SKM-1 (cell line): ENCODE results near the gene ZCCHC13.
"Not testable (repeated sequence)": the region's sequence is repeated elsewhere in the genome, so short reads cannot be mapped to it uniquely, and the experiment has no call there.

ENCODE experiments used
- DNase-seq: peaks from one replicate; lab custom pipeline; 2025; ENCODE audit not compliant: unreplicated experiment; lab: John Stamatoyannopoulos, UW

ZCCHC13 gene

DNA sequence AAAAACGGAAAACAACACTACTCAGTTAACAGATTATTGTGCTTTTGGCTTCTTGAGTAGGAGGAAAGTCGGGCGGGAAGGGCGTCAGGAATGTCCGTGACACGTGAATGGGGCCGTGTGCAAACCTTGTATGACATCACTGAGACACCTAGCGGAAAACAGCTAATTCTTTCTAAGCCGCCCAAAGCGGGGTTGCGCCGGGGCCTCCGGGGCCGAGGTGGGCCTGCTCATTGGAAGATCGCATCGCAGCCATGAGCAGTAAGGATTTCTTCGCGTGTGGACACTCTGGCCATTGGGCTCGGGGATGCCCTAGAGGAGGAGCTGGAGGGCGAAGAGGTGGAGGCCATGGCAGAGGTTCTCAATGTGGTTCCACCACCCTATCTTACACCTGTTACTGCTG is at the start of gene ZCCHC13:
TSS of gene ZCCHC13 (plus strand) at position 165 of the 400 bp plus-strand sequence. CDS start at position 252, 87 bp downstream.
- DNase-seq, result no peak

- not testable (repeated sequence) for DNase-seq
These were observed 45.9 kb upstream of the ZCCHC13 start for GRCh38 chrX:74258111-74258510.

DNA sequence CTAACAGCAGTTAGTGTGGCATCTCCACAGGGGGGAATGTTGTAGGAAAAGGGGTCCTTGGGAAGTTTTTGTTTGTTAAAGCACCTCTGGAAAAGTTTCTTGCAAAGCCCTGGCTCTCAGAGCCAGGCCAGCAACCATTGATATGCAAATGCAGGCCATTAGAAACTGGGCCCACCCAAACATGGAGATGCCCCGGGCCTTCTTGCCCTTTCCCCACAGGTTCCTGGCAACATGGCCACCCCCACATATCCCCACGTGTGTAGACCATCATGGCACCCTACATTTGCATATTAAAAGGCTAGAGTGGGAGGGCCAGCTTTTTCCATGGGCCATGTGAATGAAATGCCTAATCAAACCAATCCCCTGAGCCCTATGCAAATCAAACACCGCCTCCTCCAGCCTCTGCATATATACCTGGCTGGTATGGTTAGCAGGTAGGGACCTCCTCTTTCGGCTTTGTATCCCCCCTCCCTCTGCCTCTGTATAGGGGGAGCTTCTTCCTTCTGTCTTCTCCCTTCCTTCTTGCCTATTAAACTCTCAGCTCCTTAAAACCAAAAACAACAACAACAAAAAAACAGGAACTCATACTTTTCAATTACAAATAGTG is 44.0 kb upstream of the ZCCHC13 start:
- DNase-seq, result no peak

DNA sequence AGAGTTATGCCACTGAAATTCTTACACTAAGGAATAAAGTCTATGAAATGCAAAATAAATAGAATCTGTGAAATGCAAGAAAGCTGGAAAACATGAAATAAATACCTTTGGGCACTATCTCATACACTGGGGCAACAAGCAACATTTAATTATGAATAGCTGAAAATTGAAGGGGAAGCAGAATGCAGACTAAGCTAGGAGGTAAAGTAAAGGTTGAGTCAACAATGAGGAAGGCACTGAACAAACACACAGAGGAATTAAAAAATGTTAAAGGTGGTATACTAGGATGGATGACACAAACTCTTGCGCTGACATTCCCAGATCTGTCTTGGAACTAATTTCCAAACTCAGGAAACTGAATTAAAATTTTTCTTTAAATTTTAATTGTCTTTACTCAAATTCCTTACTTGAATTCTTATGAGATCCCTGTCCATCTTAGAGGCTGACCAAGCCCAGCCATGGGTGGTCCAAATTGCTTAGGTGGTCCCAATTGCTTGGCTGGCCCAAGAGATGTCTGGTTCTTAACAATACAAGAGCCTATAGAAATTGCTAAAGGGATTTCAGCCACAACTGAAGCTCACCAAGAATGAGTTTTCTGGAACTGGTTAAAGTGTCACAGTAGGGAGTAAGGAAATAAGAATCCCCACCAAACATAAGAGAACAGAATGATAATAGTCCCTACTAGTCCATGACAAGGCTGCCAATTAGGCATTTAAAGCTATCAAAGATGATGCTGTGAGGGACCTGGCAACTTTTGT is 41.3 kb upstream of the ZCCHC13 start:
- DNase-seq, result no peak

DNA sequence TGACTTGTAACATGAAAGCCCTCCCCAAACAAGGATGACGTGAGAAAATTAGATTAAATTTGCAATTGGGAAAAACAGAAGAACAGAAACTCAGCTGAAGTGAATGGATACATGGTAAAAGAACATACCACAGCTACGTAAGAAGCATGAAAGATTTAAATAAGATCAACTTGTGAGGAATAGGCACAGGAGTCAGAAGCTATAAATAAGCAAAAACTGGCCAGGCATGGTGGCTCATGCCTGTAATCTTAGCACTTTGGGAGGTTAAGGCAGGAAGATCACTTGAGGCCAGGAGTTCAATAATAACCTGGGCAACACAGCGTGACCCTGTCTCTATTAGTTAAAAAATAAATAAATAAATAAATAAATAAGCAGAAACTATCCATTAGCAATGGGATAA is 33.6 kb upstream of the ZCCHC13 start:
- no peak for DNase-seq

GRCh38 chrX:74272230-74272629 is 31.8 kb upstream of the ZCCHC13 start:
- DNase-seq, result no peak

GRCh38 chrX:74274516-74274915 is 29.5 kb upstream of the ZCCHC13 start:
- no peak for DNase-seq

DNA sequence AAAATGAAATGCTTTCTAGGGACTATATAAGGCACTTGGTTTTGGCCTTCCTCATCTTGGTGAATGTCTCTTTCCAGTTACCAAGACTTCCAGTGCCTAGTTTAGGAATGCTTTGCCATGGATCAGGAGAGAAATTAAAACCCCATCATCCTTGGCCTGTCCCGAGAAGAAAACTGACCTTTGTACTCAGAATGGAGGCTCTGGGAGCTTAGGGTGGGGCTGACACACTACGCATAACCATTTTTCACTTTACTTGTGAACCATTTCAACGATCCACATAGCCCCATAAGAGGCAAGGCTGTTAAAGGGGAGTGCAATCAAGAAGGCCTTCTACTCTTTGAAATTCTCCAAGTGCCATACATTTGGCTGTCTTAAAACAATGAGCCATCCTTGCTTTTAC is 26.7 kb upstream of the ZCCHC13 start:
- DNase-seq, result no peak

DNA sequence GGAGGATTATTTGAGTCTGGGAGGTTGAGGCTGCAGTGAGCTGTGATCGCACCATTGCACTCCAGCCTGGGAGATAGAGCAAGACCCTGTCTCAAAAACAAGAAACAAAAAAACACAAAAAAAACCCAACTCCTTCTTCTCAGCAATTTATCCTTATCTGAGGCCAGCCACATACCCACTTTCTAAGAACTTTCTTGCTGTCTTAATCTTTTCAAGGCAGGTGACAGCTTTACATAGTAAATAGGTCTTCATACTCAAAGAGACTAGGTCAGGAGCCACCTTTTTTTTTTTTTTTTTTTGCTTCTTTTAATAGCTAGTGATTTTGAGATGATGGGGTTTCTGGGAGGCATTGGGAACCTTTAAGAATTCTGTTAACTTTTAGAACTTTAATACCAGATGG is 26.1 kb upstream of the ZCCHC13 start:
- DNase-seq, result no peak

- no peak for DNase-seq
These were observed 23.2 kb upstream of the ZCCHC13 start for GRCh38 chrX:74280759-74281158.

DNA sequence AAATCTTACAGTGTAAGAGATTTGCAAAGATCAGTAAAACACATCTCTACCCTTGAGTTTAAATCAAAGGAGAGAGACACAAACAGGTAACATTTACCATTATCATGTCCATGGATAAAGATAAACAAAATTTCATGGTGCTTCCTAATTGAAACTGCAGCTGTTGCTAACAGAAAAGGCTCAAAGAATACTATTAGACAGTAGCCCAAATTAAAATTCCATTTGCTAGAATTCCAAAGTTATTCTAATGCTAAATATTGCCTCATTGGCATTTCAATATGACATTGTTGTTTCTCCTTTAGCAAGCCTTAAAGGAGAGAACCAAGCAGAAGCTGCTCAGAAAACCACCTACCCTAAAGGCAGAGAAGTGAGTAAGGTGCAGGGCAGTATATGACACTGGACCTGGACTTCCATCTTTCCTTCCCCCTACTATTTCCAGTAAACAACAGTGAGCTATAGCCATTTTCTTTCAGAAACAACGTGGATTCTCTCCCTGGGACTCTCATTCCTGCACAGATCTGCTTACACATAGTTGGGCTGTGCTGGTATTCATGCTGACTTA is 19.5 kb upstream of the ZCCHC13 start:
- DNase-seq, result no peak

GRCh38 chrX:74286950-74287740 is 16.8 kb upstream of the ZCCHC13 start:
- DNase-seq, result no peak

DNA sequence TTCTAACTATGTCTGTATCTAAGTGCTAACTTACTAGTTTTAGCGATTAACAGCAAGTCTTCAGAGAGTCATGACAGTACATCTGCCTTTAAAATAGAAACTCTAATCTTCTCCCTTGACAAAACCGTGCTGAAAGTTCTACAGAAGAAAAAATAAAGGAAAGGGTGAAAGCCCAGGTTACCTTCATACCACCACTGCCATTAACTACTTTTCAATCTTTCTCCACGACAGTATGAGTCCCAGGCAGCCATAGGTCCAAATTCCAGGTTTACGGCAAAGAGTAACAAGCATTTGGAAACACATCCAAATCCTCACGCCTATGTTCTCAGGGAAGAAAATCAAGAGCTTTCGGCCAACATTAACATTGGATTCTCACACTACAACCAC is 12.4 kb upstream of the ZCCHC13 start:
- DNase-seq, result no peak

- peak; percentile 83 for DNase-seq
These were observed 11.8 kb upstream of the ZCCHC13 start for GRCh38 chrX:74291964-74292807.

- no peak for DNase-seq
These were observed 11.2 kb upstream of the ZCCHC13 start for GRCh38 chrX:74292808-74293123.

GRCh38 chrX:74293343-74293946 is 10.5 kb upstream of the ZCCHC13 start:
- peak; percentile 55 for DNase-seq

DNA sequence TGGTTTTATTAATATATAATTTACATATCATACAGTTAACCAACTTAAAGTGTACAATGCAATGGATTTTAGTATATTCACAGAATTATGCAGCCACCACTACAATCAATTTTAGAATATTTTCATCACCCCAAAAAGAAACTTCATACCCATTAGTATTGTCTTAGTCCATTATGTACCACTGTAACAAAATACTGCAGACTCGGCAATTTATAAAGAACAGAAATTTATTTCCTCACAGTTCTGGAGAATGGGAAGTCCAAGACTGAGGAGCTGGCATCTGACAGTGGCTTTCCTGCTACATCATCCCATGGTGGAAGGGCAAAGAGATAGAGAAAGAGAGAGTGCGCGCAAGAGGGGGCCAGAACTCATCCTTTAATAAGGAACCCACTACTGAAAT is 8.9 kb upstream of the ZCCHC13 start:
- DNase-seq, result no peak

DNA sequence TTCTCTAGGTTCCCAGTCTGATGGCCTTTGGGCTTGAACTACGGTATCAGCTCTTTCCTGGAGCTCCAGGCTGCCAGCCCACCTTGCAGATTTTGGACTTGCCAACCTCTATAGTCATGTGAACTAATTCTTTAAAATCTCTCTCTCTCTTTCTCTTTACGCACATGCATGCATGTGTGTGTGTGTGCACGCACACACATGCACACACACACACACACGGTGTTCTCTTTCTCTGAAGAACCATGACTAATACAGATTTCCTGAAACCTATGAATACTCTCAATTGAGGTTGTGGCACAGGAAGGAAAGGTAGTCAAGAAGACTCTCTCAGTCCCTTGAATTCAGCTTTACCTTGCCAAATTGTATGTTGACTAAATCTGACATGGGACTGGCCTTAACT is 6.2 kb upstream of the ZCCHC13 start:
- no peak for DNase-seq

DNA sequence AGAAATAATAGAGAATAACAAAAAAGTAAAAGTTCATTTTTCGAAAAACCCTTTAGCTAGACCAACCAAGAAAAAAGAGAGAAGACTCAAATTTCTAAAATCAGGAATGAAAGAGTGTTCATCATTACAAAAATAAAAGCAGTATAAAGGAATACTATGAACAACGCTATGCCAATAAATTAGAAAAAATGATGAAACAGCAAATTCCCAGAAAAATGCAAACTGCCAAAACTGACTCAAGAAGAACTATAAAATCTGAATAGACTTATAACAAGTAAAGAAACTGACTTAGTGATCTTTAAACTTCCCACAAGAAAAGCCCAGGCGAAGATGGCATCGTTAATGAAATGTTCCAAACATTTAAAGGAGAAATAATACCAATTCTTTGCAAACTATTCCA is 3.1 kb upstream of the ZCCHC13 start:
- DNase-seq, result no peak

GRCh38 chrX:74318672-74319071 is 14.7 kb downstream of the ZCCHC13 start:
- no peak for DNase-seq

GRCh38 chrX:74319321-74319720 is 15.3 kb downstream of the ZCCHC13 start:
- not testable (repeated sequence) for DNase-seq
